Activated CD8-positive, alpha-beta memory T cell treated with anti-CD3 and anti-CD28 coated beads for 1 hour (primary cell): ENCODE data around the gene BEST3.

Experiments used
- DNase-seq, 2 donors: peaks; one replicate each; pipeline ENCODE4 v3.0.0-alpha.2; 2020; ENCODE audit warnings: low read depth in 1 of 2; ENCODE audit errors: extremely low read depth in 1 of 2

The BEST3 gene

DNA sequence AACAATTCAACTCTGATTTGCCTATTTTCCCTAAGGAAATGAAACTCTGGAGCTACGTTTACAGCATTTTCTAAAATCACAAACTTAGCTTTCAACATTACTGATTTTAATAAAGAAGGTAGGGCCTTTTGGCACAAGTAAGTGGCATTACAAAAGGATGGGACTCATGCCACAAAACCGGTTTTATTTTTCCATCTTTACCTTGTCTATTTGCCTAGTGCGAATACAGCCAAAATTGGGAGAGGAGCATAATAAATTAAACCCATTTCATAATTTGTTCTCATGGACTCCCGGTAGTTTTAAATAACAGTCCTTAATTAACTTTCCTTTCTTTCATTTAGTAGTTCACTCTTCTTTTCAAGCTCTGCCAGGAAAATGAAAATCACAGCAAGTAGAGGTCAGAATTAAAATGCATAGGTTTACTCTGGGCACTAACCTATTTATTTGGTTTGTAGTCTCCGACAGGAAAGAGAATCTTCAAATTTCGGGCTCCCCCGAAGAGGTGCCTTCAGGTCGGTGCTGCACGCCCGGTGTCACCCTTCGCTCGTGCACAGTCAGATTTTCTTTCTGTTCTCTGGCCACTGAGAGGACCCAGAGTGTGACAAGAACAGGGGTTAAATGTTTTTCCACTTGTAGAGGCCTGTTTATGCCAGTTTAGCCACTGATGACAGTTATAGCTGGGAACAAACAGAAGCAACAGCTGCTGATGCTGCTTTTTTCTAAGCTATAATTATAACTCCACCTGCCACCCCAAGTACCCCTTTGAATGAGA lies at the start of gene BEST3:
Gene BEST3 (minus strand): TSS at position 535 of the 772 bp plus-strand sequence. CDS start 1,505 bp downstream, outside the sequence.
- DNase-seq: no peak

DNA sequence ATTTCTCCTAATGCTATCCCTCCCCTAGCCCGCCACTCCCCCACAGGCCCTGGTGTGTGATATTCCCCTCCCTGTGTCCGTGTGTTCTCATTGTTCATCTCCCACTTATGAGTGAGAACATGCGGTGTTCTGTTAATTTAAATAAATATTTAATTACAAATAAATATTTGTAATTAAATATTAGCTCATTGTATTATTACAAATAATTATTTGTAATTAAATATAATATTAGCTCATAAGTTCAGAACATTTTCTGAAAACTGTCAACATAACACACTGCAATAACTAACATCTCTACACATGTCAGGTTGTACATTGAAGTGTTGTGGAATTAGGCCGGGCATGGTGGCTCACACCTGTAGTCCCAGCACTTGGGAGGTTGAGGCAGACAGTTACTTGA lies 45.0 kb upstream of the BEST3 start:
- no peak for DNase-seq

DNA sequence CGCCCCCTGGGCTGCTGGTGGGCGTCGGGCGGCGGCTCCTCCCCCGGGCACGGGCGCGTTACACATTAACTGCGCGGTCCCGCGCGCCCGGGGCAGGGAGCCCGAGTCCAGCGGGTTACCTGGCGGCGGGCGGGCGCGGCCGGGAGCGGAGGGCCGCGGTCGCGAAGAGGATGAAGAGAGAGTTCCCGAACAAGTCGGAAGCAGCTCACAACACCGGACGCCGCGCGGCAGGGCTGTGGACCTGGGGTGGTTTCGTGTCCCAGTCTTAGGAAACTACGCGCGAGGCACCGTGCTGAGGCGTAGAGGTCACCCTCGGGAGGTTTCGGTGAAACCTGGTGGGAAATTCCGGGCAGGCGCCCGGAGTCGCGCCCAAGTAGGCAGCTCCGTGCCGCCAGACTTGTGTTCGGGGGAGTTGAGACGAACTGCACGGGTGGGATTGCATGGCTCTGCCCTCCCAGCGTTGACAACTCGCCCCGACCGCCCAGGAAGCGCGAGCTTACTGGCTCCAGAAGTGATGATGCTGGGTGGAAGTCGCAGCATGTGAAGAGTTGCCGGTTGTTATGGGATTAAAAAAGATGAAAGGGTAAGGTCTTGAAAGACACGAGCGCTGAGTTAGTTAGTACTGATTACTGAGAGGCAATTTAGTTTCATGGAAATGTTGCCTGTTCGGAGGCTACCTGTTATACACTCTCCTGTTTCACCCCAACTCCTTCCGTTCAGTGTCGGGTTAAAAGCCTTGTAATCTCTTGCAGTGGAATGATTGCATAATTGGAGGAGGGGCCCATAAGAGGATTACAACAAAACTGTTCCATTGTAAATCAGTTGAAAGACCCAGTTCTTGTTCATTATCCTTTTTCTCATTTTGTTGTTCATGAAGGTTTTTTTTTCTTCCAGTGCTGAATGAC lies 40.4 kb upstream of the BEST3 start:
- peak; percentile 19 to 39 for DNase-seq

DNA sequence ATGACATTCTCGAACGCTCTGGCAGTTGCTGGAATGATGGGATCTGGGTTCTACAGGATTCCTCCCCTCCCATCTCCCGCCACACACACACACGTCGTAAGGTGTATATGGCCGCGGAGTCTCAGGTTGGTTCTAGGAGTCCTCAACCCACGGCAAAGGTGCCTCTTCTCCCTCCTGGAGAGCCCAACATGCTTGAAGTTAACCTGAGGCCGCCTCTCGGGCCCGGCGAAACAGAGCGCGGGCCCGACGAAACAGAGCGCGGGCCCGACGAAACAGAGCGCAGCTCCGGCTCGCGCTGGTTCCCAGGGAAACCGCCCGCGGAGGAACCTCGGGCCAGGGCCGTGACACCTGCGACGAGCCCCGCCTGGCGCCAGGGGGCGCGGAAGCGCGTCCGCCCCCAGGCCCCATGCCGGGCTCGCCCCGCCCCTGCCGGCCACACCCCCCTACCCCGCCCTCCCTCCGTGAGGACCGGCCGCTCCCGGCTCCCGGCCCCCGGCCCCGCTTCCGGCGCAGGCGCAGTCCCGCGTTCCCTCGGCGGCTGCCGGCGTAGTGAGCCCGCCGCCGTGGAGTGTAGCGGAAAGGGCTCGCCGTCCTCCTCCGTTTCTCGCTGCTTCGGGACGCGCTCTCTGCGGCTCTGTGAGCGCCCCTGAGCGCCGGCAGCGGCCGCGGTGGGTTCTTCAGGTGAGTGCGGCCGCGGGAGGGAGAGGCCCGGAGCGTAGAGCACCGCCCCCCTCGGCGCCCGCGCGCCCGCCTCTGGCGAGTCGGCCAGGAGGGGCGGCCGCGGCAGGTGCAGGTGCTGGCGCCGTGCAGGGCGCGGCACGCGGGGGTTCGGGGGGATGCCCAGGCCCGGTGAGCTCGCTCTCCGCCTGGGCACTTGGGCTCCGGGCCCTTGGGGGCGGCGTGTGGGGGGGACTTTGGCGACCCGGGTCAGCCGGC lies 39.5 kb upstream of the BEST3 start, which contains the start of gene RAB3IP:
Gene RAB3IP (plus strand): TSS at position 510 of the 936 bp plus-strand sequence. CDS start 16,549 bp downstream, outside the sequence.
- peak; percentile 76 to 92 for DNase-seq

DNA sequence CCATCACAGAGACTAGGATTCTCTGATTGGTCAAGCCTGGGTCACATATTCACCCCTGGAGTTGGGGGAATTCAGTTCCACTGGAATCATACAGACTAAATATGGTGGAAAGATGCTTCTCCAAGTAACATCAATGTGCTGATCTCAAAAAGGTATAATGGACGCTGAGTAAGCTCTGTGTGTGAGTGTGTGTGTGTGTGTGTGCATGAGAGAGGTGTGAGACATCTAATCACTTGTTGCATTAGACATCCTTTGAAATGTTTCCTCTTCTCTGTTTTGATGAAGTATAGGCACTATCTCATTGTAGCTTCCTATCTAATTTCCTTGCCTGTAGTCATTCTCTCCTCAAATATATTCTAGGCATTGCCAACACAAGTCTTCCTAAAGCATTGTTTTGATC lies 34.5 kb upstream of the BEST3 start:
- no peak for DNase-seq

DNA sequence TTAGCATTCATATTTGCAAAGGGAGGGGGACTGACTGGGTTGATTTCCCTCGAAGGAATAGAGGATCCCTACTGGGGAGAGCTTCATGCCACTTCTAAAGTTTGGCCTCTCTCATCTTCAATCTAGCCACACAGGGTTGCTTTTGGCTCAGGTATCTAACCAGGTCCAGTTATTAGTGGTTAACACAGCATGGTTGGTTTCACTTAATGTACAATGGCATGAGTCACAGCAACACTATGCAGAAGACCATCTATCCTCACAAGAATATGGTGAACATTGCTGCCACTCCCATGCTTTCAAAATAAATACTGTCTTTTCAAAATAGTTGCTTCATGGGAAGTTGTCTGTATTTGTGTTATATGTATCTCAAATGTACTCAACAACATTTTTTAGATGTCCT lies 33.0 kb upstream of the BEST3 start:
- no peak for DNase-seq

DNA sequence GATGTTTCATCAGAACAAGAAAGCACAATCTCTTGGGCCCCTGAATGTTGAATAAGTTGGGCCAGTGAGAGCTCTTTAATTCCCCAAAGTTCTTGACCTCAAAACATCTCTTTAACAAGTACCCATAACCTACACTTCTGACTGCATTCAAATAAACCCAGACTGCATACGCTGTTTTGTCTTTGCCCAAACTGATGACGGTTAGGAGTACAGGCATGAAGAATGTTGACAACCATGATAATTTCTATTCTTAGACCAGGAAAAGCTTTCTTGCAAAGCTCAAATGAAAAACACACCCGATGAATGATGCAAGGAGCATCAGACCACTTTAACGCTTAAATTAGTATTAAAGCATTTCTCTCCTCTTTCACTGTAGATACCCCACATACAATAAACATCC lies 27.8 kb upstream of the BEST3 start:
- no peak for DNase-seq

DNA sequence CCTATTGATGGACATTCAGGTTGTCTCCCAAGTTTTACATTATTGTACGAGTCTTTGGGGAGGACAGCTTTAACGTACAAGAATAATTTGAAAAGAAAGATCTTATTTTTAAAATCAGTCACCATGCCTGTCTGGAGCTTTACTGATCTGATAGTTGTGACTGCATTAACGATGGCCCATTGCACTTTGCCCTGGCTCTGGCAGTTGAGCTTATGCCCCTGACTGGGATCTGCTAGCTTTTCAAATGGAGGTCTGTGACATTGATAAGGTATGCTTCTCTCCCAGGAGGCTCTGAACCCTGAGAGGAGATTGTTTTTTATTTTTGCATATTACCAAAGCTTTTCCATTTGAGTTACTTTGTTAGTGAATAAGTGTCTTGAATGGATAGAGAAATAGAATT lies 21.6 kb upstream of the BEST3 start:
- DNase-seq: no peak

DNA sequence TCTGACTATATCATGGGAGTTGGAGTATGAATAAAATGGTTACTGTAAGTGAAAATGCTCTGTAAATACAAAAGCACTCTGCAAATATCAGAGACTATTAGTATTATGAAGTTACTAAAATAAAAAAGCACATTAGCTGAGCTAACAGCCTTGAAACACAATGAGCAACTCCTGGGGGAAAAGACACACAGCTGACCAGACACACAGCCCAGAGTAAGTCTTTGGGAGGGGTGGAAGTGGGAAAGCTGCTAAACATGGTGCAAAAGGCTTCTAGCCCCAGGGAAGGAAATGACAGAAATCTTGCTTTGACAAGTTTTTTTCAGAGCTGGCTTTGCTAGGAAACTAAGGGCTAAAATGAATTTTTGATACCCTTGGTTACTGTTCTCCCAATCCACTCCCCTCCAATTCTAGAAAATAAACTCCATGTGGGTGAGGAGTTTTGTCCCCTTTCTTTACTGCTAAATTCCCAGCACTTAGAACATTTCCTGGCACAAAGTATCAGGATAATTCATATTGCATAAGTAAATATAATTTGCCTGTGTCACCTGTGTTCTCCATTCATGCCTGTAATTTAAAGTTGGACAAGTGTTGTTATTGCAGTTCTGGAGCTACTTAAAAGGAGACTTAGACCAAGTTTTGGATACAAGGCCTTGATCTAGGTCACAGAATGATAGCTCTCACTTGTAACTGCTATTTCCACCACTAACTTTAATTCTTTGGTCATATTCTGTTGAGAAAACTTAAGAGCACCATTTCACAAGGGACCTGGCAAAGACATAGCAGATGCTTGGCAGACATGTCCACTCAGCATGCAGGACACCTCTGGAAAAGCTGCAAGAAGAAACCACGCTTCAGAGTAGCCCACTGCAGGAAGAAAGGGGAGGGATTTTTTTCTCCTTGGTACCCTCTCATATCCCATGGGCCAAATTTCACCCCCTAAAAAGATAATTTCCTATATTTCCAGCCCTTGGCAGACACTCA lies 20.5 kb upstream of the BEST3 start:
- DNase-seq: no peak

DNA sequence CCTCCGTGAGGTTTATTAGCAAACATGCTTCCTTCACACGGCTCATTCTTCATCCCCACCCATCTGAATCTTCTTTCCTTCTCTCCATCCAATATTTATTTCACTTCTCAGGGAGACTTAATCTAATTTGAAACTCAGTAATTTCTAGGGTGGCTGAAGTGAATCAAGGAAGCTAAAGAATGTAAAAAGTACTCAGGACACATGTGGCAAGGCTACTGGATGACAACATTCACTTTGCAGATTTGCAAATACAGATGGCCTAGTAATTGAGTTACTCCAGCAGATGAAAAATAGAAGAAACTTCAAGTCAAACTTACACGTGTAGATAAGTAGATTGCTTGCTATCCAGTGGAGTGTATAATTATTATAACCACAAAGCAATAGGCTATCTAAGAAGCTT lies 15.4 kb upstream of the BEST3 start:
- DNase-seq: no peak

DNA sequence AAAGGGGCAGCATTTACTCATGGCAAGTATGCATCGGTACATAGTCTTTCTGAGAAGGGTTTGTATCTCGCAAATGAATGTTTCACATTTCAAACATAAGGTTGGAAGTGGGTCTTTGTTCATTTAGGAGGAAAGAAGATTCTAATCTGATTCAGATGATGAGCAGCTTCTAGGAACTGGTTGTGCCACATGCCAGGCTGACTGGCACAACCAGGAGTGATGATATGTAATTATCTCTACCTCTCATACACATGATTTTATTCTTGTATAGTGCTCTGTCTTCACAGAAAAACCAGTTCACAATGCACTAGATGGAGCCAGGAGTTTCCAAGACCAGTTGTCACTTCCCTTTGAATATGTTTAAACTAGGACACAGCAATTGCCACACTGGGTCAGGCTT lies 13.7 kb upstream of the BEST3 start:
- DNase-seq: no peak

DNA sequence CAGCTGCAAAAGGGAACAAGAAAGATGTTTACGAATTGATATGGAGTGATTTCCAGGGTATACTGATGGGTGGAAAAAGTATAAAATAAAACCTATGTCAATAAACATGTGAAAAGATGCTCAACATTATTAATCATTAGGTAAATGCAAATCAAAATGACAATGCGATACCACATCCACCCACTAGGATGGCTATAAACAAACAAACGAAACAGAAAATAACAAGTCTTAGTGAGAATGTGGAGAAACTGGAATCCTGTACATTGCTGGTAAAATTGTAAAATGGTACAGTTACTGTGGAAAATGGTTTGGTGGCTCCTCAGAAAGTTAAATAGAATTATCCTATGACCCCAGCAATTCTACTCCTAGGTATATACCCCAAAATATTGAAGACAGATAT lies 9.5 kb upstream of the BEST3 start:
- DNase-seq: no peak

DNA sequence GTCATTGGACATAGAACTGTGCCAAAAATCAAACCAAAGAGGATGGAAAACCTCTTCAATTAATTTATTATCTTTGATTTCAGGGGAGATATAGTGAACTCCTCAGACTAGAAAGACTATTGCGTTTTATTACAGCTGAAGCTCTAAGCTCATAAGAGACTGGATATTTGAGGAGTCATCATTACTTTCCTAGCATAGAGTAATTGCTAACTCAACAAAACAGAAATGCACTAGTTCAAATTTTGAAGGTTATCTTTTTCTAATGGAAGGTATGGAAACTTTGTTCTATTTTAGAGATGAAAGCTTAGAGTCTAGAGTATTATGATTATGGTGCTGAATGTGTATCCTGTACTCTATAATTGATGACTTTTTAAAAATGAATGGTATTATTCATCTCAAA lies 5.3 kb upstream of the BEST3 start:
- DNase-seq: no peak

DNA sequence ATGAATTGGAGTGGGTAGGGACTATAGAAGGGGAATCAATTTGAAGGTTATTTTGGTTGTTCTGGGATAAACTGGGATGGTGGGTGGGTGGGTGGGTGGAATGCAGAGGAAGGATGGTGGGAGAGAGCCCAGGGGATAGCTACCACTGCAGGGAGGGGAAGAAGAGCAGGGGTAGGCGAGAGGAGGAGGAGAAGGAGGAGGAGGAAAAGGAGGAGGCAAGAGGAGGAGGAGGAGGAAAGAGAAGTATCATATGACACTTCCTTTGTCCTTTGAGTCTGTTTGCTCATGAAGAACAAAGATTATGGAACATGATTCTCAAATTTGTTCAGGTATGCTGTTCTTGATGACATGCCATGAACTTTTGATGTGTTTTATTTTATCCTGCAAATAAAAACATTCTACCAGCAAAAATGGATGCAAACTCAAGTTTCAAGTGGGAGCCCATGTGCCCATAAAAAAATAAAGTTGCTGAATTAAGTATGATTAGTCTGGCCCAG lies 4.1 kb upstream of the BEST3 start:
- no peak for DNase-seq

DNA sequence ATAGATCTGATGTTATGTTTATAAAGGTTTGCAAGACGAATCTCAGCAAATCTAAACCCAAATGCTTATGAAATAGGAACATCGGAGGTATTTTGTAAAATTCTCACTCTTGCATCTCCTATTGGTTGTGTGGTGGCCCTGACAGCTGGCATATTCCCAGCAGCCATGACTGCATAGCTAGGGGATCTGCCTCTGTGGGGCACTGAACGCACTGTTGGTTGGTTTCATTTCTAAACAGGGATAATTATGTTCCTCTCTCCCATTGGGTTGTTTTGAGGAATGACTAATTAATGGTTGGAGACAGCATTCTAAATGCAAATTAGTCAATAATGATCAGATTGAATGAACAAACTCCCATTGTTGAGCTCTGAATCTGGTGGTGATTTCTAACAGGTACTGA lies 2.7 kb upstream of the BEST3 start:
- DNase-seq: no peak

DNA sequence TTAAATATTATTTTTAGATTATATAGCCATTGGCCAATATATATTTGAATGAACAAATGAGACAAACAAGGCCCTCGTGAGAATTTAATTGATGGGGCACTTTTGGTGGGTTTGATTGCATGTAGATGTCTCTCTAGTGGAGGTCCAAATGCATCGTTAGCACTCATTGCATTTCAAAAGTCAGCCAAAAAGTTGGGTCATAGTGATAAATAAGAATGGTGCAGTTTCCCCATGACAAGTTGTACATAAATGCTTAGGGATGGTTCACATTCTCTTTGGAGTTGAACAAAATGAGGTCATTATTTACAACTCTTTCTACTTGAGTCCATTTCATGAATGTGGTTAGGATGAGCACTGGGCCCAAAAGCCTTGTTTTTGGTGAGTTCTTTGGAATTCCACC lies 1.0 kb downstream of the BEST3 start:
- no peak for DNase-seq

DNA sequence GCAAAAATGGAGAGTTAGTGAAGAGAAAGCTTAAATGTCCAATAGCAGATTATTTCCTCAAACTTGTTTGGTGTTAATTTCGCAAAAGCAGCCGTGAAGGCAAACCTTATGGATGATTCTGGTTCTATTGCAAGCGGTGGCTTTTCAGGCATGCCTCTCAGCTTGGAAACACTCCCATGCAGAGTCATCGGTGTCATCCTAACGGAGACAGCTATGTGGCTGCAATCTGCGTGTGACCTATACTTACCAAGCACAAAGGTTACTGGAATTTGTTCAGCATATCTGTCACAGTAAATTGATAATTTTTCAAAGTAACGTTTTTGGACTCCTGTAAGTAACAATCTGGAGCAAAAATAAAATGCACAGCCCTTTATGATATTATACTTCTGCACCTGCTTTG lies 5.0 kb downstream of the BEST3 start:
- DNase-seq: no peak

DNA sequence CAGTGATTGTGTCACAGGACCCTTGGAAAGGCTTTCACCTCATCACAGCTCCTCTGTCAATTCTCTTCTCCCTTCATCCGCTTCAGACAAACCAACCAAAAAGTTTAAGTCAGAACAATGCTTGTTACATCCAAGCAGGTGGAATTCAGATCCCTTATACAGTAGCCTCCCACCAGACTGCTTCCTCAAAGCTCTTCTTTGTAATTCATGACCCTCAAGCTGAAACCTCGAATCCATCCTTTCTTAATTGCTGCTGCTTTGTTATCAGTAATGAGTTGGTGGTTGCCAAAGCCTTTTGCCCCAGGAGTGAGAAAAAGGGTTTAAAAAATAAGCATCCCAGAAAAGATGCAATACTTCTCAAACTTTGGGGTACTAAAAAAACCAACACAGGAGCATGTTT lies 9.5 kb downstream of the BEST3 start:
- DNase-seq: no peak
